ENCODE measurements around the gene MPO. TPM values are rescaled to one million over a fixed set of nuclear protein-coding genes. Genes with fewer than 3 reads are reported as not detected.

The MPO gene
- polyA plus RNA-seq, 2 of the 4 experiments (the other 2 are of a cell fraction), result not detected

DNA sequence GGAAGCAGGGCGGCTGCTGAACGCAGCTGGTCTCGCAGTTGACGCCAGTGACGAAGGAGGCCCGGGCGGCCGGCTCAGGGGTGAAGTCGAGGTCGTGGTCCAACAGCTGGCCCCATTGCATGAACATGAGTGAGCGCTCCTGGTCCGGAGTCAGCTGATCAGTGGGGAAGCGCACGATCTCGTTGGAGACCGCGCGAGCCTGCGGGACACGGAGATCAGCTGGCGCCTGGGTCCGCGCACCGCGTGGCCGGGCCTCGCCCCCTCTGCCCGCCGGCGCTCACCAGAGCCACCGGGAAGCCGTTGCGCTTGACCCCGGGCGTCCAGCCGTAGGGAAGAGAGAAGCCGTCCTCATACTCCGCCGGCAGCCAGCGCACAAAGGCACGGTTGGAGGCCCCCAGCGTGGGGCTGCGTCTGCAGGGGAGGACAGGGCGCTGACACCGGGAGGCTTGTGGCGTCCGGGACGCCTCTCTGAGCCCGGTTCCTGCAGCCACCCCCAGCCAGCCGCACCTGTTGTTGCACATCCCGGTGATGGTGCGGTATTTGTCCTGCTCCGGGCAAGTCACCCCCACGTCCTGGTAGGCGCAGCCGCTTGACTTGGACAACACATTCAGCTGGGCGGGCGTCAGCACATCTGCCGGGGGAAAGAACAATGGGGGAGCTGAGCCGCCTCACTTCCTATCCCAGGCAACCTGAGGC lies 1.6 kb downstream of the MPO start:
- FAIRE-seq (no peak), DNase-seq (ENCODE audit: low read depth in 1 of 2, low spot score in 1 of 2) (no peak), ATAC-seq (no peak)
- Histone ChIP-seq H3K27ac (no peak overlapping the region), H3K4me2 (no peak overlapping the region), H3K4me1 (no peaks in the 10 kb centered on the region), H3K9me3 (no peaks in the 10 kb centered on the region), H3K4me3 (no peak overlapping the region)
- 64% methylated on average over 47 of the region's 60 CpGs for WGBS (ENCODE audit: missing lambda C conversion rate)
- no peak for TF ChIP-seq ZSCAN20 (CRISPR knock-in tag; IDR thresholded peaks at IDR 0.05)
- TF ChIP-seq RAD21 (conservative IDR thresholded peaks at IDR 0.05 in 1 of 2, IDR thresholded peaks at IDR 0.05 in 1 of 2), result no peak
- no peak for TF ChIP-seq FOSB (CRISPR knock-in tag; IDR thresholded peaks at IDR 0.05)
- TF ChIP-seq KDM5A (IDR thresholded peaks at IDR 0.05), result no peak
- TF ChIP-seq HEYL (CRISPR knock-in tag; IDR thresholded peaks at IDR 0.05), result no peak
- TF ChIP-seq, protein P1, sequence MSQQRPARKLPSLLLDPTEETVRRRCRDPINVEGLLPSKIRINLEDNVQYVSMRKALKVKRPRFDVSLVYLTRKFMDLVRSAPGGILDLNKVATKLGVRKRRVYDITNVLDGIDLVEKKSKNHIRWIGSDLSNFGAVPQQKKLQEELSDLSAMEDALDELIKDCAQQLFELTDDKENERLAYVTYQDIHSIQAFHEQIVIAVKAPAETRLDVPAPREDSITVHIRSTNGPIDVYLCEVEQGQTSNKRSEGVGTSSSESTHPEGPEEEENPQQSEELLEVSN (IDR thresholded peaks at IDR 0.05; ENCODE audit: borderline replicate concordance, low read depth), result no peak
- no peak for TF ChIP-seq CBX8 (IDR thresholded peaks at IDR 0.05)
- TF ChIP-seq, protein P2, sequence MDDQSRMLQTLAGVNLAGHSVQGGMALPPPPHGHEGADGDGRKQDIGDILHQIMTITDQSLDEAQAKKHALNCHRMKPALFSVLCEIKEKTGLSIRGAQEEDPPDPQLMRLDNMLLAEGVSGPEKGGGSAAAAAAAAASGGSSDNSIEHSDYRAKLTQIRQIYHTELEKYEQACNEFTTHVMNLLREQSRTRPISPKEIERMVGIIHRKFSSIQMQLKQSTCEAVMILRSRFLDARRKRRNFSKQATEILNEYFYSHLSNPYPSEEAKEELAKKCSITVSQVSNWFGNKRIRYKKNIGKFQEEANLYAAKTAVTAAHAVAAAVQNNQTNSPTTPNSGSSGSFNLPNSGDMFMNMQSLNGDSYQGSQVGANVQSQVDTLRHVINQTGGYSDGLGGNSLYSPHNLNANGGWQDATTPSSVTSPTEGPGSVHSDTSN (IDR thresholded peaks at IDR 0.05), result no peak
- TF ChIP-seq HOXA7 (CRISPR knock-in tag; IDR thresholded peaks at IDR 0.05), result no peak
- no peak for TF ChIP-seq CHD4 (IDR thresholded peaks at IDR 0.05; ENCODE audit: borderline replicate concordance)
- no peak for TF ChIP-seq RNF2 (IDR thresholded peaks at IDR 0.05; ENCODE audit: borderline replicate concordance, low read depth)
- no peak for TF ChIP-seq MAZ (IDR thresholded peaks at IDR 0.05; ENCODE audit: borderline replicate concordance, low read depth, low read length)
- TF ChIP-seq, protein P3, sequence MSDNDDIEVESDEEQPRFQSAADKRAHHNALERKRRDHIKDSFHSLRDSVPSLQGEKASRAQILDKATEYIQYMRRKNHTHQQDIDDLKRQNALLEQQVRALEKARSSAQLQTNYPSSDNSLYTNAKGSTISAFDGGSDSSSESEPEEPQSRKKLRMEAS (IDR thresholded peaks at IDR 0.05), result no peak
- no peak for TF ChIP-seq FOXS1 (CRISPR knock-in tag; IDR thresholded peaks at IDR 0.05)
- TF ChIP-seq RFX5 (IDR thresholded peaks at IDR 0.05), result no peak
- no peak for TF ChIP-seq KDM1A (IDR thresholded peaks at IDR 0.05; ENCODE audit: low read depth)
- TF ChIP-seq PHF8 (IDR thresholded peaks at IDR 0.05; ENCODE audit: borderline replicate concordance, low read depth), result no peak
- CTCF ChIA-PET, result interaction anchor here (0.5 to 2.1 kb wide), 6 partner anchors 10 to 906 kb away, joined by 3 to 10 read pairs (median 4); no protein-coding TSS in a partner anchor
- POLR2A ChIA-PET, result no interaction called here

DNA sequence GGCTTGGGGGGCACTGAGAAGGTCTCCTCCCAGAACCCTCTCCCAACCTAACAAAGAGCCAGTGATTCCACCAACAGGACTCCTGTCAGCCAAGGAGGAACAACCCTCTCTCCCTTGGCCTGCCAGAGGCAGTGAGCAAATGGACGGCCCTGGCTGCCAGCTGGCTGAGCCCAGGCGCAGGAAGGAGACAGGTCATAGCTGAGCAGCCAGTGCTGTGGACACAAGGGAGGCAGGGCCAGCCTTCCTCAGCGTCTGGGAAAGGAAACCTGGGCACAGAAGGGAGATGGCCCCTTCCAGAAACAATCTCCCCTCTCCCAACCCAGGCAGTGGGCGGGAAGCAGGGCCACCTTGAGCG lies 2.1 kb downstream of the MPO start:
- FAIRE-seq (no peak), ATAC-seq (peak; percentile 24 to 30; a peak in 3 of 6 replicates), DNase-seq (ENCODE audit: low read depth in 1 of 2, low spot score in 1 of 2) (no peak)
- no peak for TF ChIP-seq EHMT2 (IDR thresholded peaks at IDR 0.05; ENCODE audit: low read depth)
- no peak for TF ChIP-seq BHLHE40 (IDR thresholded peaks at IDR 0.05; ENCODE audit: low read depth, low read length)
- TF ChIP-seq, protein P4, sequence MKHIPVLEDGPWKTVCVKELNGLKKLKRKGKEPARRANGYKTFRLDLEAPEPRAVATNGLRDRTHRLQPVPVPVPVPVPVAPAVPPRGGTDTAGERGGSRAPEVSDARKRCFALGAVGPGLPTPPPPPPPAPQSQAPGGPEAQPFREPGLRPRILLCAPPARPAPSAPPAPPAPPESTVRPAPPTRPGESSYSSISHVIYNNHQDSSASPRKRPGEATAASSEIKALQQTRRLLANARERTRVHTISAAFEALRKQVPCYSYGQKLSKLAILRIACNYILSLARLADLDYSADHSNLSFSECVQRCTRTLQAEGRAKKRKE (CRISPR knock-in tag; IDR thresholded peaks at IDR 0.05; ENCODE audit: low read depth), result no peak
- TF ChIP-seq, protein P3 (IDR thresholded peaks at IDR 0.05), result no peak
- no peak for TF ChIP-seq GATA3 (IDR thresholded peaks at IDR 0.05; ENCODE audit: borderline replicate concordance)
- no peak for TF ChIP-seq HOXA7 (CRISPR knock-in tag; IDR thresholded peaks at IDR 0.05)
- TF ChIP-seq POLR2AphosphoS2 (conservative IDR thresholded peaks at IDR 0.05; ENCODE audit: low read length), result no peak
- TF ChIP-seq JUNB (IDR thresholded peaks at IDR 0.05), result no peak
- TF ChIP-seq BCL3 (IDR thresholded peaks at IDR 0.05), result no peak
- TF ChIP-seq FOSL2 (IDR thresholded peaks at IDR 0.05), result no peak
- TF ChIP-seq FOSL2 (CRISPR knock-in tag; IDR thresholded peaks at IDR 0.05), result no peak
- TF ChIP-seq RFX5 (IDR thresholded peaks at IDR 0.05), result no peak
- no peak for TF ChIP-seq CBX2 (IDR thresholded peaks at IDR 0.05; ENCODE audit: borderline replicate concordance, low read depth)
- no peak for TF ChIP-seq FOSB (CRISPR knock-in tag; IDR thresholded peaks at IDR 0.05)
- no peak for TF ChIP-seq RNF2 (IDR thresholded peaks at IDR 0.05; ENCODE audit: borderline replicate concordance, low read depth)
- TF ChIP-seq ZC3H11A (IDR thresholded peaks at IDR 0.05), result no peak
- TF ChIP-seq TP53 (CRISPR knock-in tag; IDR thresholded peaks at IDR 0.05), result no peak
- TF ChIP-seq ZSCAN20 (CRISPR knock-in tag; IDR thresholded peaks at IDR 0.05), result no peak
- TF ChIP-seq HOXB5 (CRISPR knock-in tag; IDR thresholded peaks at IDR 0.05), result no peak
- TF ChIP-seq HOXB13 (CRISPR knock-in tag; IDR thresholded peaks at IDR 0.05; ENCODE audit: low read depth), result no peak
- no peak for TF ChIP-seq RARB (CRISPR knock-in tag; IDR thresholded peaks at IDR 0.05)
- Histone ChIP-seq H3K4me2 (no peak overlapping the region), H3K4me1 (no peaks in the 10 kb centered on the region), H3K9me3 (no peaks in the 10 kb centered on the region), H3K27ac (no peak overlapping the region), H3K4me3 (no peak overlapping the region)
- CTCF ChIA-PET, result interaction anchor here (0.5 to 1.9 kb wide), 3 partner anchors 10 to 906 kb away, joined by 3 to 6 read pairs (median 4); no protein-coding TSS in a partner anchor
- 34% methylated on average over 5 of the region's 5 CpGs for WGBS (ENCODE audit: missing lambda C conversion rate)
- POLR2A ChIA-PET, result no interaction called here

Data from A549 (cell line).